ENCODE measurements around the gene RNF207. TPM values are rescaled to one million over a fixed set of nuclear protein-coding genes. Genes with fewer than 3 reads are reported as not detected.

Gene RNF207
- polyA plus RNA-seq, 3 donors, result 0.10 to 7.7 TPM; not detected in 1

DNA sequence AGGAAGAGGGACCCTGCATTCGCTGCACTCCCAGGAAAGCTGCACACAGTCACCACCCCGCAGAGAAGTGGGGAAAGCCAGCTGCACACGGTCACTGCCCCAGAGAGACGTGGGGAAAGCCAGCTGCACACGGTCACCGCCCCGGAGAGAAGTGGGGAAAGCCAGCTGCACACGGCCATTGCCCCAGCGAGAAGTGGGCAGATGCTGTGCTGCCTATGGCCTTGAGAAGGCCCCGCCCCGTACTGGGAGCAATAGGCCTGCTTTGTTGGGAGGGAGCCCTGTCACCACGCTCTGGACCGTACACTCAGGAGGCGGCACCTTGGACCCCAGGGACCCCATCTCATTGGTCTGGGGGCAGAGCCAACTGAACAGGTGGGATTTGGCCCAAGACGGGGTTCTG, 59.2 kb downstream of the RNF207 start:
- Mint-ChIP-seq H3K36me3 (peaks cover 0 to 4% of the 10 kb centered on the region in 2 donors), H3K27me3 (ENCODE audit: low read depth in 3 of 3) (peaks cover 13 to 27% (median 16%) of the 10 kb centered on the region in 3 donors), H3K4me1 (peaks cover 5% of the 10 kb centered on the region), H3K27ac (no peak overlapping the region), H3K4me3 (no peak overlapping the region), H3K9me3 (no peaks in the 10 kb centered on the region)
- DNase-seq, result no peak
- intact Hi-C loops (cut with micrococcal nuclease), result loop anchor here in 1 of 2 donors (5.0 kb wide), 1 partner anchor 48 kb away; no protein-coding TSS in a partner anchor
- Histone ChIP-seq H3K27me3 (ENCODE audit: control insufficient read depth in 2 of 2, insufficient read depth in 2 of 2, low read length in 2 of 2) (peaks cover 8 to 22% of the 10 kb centered on the region in 2 donors), H2AFZ (ENCODE audit: insufficient read depth, low read depth, low read length, poor library complexity, severe bottlenecking) (no peak overlapping the region), H3K4me1 (ENCODE audit: control insufficient read depth in 1 of 2, insufficient read depth in 2 of 2, low read length in 2 of 2) (peaks cover 6 to 12% of the 10 kb centered on the region in 2 donors), H3K9me3 (replicated peaks in 1 of 2; ENCODE audit: control insufficient read depth in 1 of 2, insufficient read depth in 1 of 2, low read length in 2 of 2) (no peaks in the 10 kb centered on the region), H3K27ac (ENCODE audit: low read depth in 1 of 2, low read length in 2 of 2) (no peak overlapping the region), H3K4me3 (replicated peaks in 1 of 3; ENCODE audit: low read depth in 2 of 3, low read length in 3 of 3) (no peak overlapping the region), H4K20me1 (ENCODE audit: insufficient read depth, low read length) (no peaks in the 10 kb centered on the region), H3K36me3 (replicated peaks in 1 of 2; ENCODE audit: control insufficient read depth in 1 of 2, insufficient read depth in 2 of 2, low read length in 2 of 2) (no peaks in the 10 kb centered on the region), H3K9ac (ENCODE audit: insufficient read depth, low read length, poor library complexity, severe bottlenecking) (no peak overlapping the region), H3K4me2 (replicated peaks; ENCODE audit: extremely low read depth, low read length, poor library complexity, severe bottlenecking) (no peak overlapping the region), H3K79me2 (ENCODE audit: insufficient read depth, low read length) (no peaks in the 10 kb centered on the region)
- TF ChIP-seq, protein P1, sequence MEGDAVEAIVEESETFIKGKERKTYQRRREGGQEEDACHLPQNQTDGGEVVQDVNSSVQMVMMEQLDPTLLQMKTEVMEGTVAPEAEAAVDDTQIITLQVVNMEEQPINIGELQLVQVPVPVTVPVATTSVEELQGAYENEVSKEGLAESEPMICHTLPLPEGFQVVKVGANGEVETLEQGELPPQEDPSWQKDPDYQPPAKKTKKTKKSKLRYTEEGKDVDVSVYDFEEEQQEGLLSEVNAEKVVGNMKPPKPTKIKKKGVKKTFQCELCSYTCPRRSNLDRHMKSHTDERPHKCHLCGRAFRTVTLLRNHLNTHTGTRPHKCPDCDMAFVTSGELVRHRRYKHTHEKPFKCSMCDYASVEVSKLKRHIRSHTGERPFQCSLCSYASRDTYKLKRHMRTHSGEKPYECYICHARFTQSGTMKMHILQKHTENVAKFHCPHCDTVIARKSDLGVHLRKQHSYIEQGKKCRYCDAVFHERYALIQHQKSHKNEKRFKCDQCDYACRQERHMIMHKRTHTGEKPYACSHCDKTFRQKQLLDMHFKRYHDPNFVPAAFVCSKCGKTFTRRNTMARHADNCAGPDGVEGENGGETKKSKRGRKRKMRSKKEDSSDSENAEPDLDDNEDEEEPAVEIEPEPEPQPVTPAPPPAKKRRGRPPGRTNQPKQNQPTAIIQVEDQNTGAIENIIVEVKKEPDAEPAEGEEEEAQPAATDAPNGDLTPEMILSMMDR (IDR thresholded peaks at IDR 0.05), result no peak
- whole genome bisulfite sequencing (ENCODE audit: insufficient coverage), result 93% methylated on average over 15 of the region's 15 CpGs

DNA sequence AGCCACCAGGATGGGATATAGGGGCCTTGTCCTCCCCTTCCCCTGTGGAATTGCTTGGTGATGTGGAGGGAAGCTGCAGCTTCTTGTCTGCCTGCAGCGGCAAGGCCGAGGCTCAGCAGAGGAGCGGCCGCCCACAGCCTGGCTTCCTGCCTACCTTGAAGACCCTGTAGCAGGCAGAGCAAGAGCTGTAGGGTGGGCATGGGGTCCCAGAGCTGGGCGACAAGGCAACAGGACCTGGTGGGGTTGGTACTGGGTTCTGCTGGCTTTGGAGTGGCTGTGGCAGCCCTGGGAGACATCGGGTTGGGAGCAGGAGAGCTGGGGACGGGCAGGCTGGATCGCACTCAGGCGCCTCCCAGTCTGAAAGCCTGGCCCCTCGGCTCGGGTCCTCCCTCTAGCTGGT, 60.7 kb downstream of the RNF207 start:
- H3K36me3 Mint-ChIP-seq, result peaks cover 0 to 4% of the 10 kb centered on the region in 2 donors
- TF ChIP-seq, protein P1 (IDR thresholded peaks at IDR 0.05), result no peak
- H3K9ac ChIP-seq (ENCODE audit: insufficient read depth, low read length, poor library complexity, severe bottlenecking), result no peak overlapping the region
- H3K4me3 ChIP-seq (replicated peaks in 1 of 3; ENCODE audit: low read depth in 2 of 3, low read length in 3 of 3), result no peak overlapping the region
- WGBS (ENCODE audit: insufficient coverage), result 90% methylated on average over 7 of the region's 11 CpGs
- peaks cover 2% of the 10 kb centered on the region for H3K4me1 Mint-ChIP-seq
- no peak overlapping the region for H3K4me3 Mint-ChIP-seq
- DNase-seq, result no peak
- intact Hi-C loops (cut with micrococcal nuclease), result loop anchor here in 1 of 2 donors (5.0 kb wide), 1 partner anchor 49 kb away; no protein-coding TSS in a partner anchor
- no peaks in the 10 kb centered on the region for H3K9me3 Mint-ChIP-seq
- no peaks in the 10 kb centered on the region for H3K36me3 ChIP-seq (replicated peaks in 1 of 2; ENCODE audit: control insufficient read depth in 1 of 2, insufficient read depth in 2 of 2, low read length in 2 of 2)
- H3K4me2 ChIP-seq (replicated peaks; ENCODE audit: extremely low read depth, low read length, poor library complexity, severe bottlenecking), result no peak overlapping the region
- H3K27ac Mint-ChIP-seq, result no peak overlapping the region
- H3K27me3 ChIP-seq (ENCODE audit: control insufficient read depth in 2 of 2, insufficient read depth in 2 of 2, low read length in 2 of 2), result peaks cover 3 to 15% of the 10 kb centered on the region in 2 donors
- H3K27ac ChIP-seq (ENCODE audit: low read depth in 1 of 2, low read length in 2 of 2), result no peak overlapping the region
- no peaks in the 10 kb centered on the region for H3K9me3 ChIP-seq (replicated peaks in 1 of 2; ENCODE audit: control insufficient read depth in 1 of 2, insufficient read depth in 1 of 2, low read length in 2 of 2)
- no peak overlapping the region for H2AFZ ChIP-seq (ENCODE audit: insufficient read depth, low read depth, low read length, poor library complexity, severe bottlenecking)
- H3K4me1 ChIP-seq (ENCODE audit: control insufficient read depth in 1 of 2, insufficient read depth in 2 of 2, low read length in 2 of 2), result no peaks in the 10 kb centered on the region
- H3K27me3 Mint-ChIP-seq (ENCODE audit: low read depth in 3 of 3), result peaks cover 9 to 21% (median 11%) of the 10 kb centered on the region in 3 donors
- no peaks in the 10 kb centered on the region for H4K20me1 ChIP-seq (ENCODE audit: insufficient read depth, low read length)
- no peaks in the 10 kb centered on the region for H3K79me2 ChIP-seq (ENCODE audit: insufficient read depth, low read length)
